Measurements from ENCODE around the gene TBX15.

GRCh38 chr1:118983558-118984041 is 4.5 kb downstream of the TBX15 start:
- no peak for TF ChIP-seq CTCF (IDR thresholded peaks at IDR 0.05)
- TF ChIP-seq POLR2A (IDR thresholded peaks at IDR 0.05): no peak
- TF ChIP-seq EP300 (IDR thresholded peaks at IDR 0.05): no peak
- TF ChIP-seq POLR2AphosphoS5 (IDR thresholded peaks at IDR 0.05): no peak

Data from suprapubic skin (tissue), 4 donors.